ENCODE results near the gene PNKD. TPM values are rescaled to one million over a fixed set of nuclear protein-coding genes. Genes with fewer than 3 reads are reported as not detected.

The PNKD gene
- total RNA-seq, 1 experiment from 2014 or later: 58.1 TPM

GRCh38 chr2:218296200-218296599 is 25.9 kb downstream of the PNKD start:
- no peaks in the 10 kb centered on the region for H3K27me3 ChIP-seq (ENCODE audit: insufficient read depth, low read length)
- H3K4me1 ChIP-seq (ENCODE audit: control insufficient read depth in 1 of 2, insufficient read depth in 2 of 2, low read length in 2 of 2): peaks cover 39 to 68% of the 10 kb centered on the region in 2 experiments
- no peaks in the 10 kb centered on the region for H3K9me3 ChIP-seq (ENCODE audit: control insufficient read depth in 1 of 2, insufficient read depth in 1 of 2, low read depth in 1 of 2, low read length in 2 of 2)
- CTCF ChIA-PET: interaction anchor here (1.3 kb wide), 1 partner anchor 9 kb away, joined by 3 read pairs; no protein-coding TSS in a partner anchor
- DNase-seq (ENCODE audit: low read depth, low spot score) (no peak), ATAC-seq (no peak)
- no peaks in the 10 kb centered on the region for H3K36me3 ChIP-seq (ENCODE audit: control insufficient read depth in 1 of 2, insufficient read depth in 2 of 2, low read length in 2 of 2)
- no TSS peak for BruUV-seq (replicated peaks)
- no peaks in the 10 kb centered on the region for H4K20me1 ChIP-seq (ENCODE audit: insufficient read depth)
- no peak overlapping the region for H2AFZ ChIP-seq (ENCODE audit: low read depth, low read length, poor library complexity, severe bottlenecking)
- peaks cover 10% of the 10 kb centered on the region for H3K79me2 ChIP-seq (ENCODE audit: insufficient read depth, low read length)
- no peaks in the 10 kb centered on the region for H3K9me2 ChIP-seq (ENCODE audit: insufficient read depth)
- RAD21 ChIA-PET (ENCODE audit: low non-redundant PET in 1 of 2, low total read pairs in 2 of 2, uncharacterized antibody in 2 of 2, unreplicated experiment in 2 of 2): no interaction called here
- H3K4me3 ChIP-seq (replicated peaks in 1 of 2; ENCODE audit: low read depth in 1 of 2, low read length in 2 of 2): no peak overlapping the region
- intact Hi-C loops (cut with micrococcal nuclease): no loop called here
- POLR2A ChIA-PET: interaction anchor here (1.5 to 2.0 kb wide), 2 partner anchors 9 to 62 kb away, joined by 4 to 6 read pairs; no protein-coding TSS in a partner anchor
- H3K27ac ChIP-seq (ENCODE audit: low read depth, low read length): no peak overlapping the region
- TF ChIP-seq SP1 (IDR thresholded peaks at IDR 0.05; ENCODE audit: low read depth) (no peak), CTCF (IDR thresholded peaks at IDR 0.05 in 2 of 3, conservative IDR thresholded peaks at IDR 0.05 in 1 of 3; ENCODE audit: borderline replicate concordance in 1 of 3, insufficient read depth in 1 of 3, low read depth in 2 of 3, low read length in 2 of 3) (no peak), RAD21 (IDR thresholded peaks at IDR 0.05; ENCODE audit: low read depth) (no peak), FOSL1 (IDR thresholded peaks at IDR 0.05; ENCODE audit: low read depth) (no peak), SRF (IDR thresholded peaks at IDR 0.05; ENCODE audit: low read depth) (no peak), ZFX (IDR thresholded peaks at IDR 0.05) (no peak), REST (IDR thresholded peaks at IDR 0.05; ENCODE audit: low read depth) (no peak), POLR2AphosphoS5 (IDR thresholded peaks at IDR 0.05; ENCODE audit: low read depth, low read length) (no peak), CEBPB (IDR thresholded peaks at IDR 0.05; ENCODE audit: low read depth) (no peak), SIN3A (IDR thresholded peaks at IDR 0.05; ENCODE audit: low read depth) (no peak), MAX (IDR thresholded peaks at IDR 0.05) (no peak), TCF7L2 (IDR thresholded peaks at IDR 0.05; ENCODE audit: borderline replicate concordance, extremely low read depth, insufficient read depth, insufficient read length) (no peak), ATF3 (IDR thresholded peaks at IDR 0.05) (no peak), EGR1 (IDR thresholded peaks at IDR 0.05; ENCODE audit: low read depth) (no peak)
- no peak overlapping the region for H3K4me2 ChIP-seq (ENCODE audit: low read length)
- H3K9ac ChIP-seq (ENCODE audit: low read length): no peak overlapping the region
